Smooth muscle cell (in vitro differentiated cells): ENCODE data around the gene EPM2A. TPM values are rescaled to one million over a fixed set of nuclear protein-coding genes. Genes with fewer than 3 reads are reported as not detected.
A peak's percentile ranks its signal among the peaks of the same experiment; 100 is the strongest.

Experiments used
- DNase-seq: peaks from one replicate; lab custom pipeline; 2025; ENCODE audit not compliant: unreplicated experiment; lab: John Stamatoyannopoulos, UW
- H2AFZ ChIP-seq: fragments of 200-600 bp; sonication (generic); 2 replicates; pipeline ENCODE4 v1.6.0; 2016; ENCODE audit warnings: antibody characterized with exemption, low read depth, mild to moderate bottlenecking
- H3F3A ChIP-seq: fragments of 200-600 bp; sonication (generic); 2 replicates; pipeline ENCODE4 v1.6.0; 2017; ENCODE audit warnings: antibody characterized with exemption, low read depth
- H3K27ac ChIP-seq: fragments of 200-600 bp; sonication (generic); 2 replicates; pipeline ENCODE4 v1.5.1; 2016; ENCODE audit warnings: low read depth, mild to moderate bottlenecking
- H3K27me3 ChIP-seq: fragments of 200-600 bp; sonication (generic); 2 replicates; pipeline ENCODE4 v1.6.1; 2016; ENCODE audit warnings: low read depth, mild to moderate bottlenecking
- H3K36me3 ChIP-seq: fragments of 200-600 bp; sonication (generic); 2 replicates; pipeline ENCODE4 v1.5.1; 2016; ENCODE audit warnings: low read depth
- H3K4me1 ChIP-seq: fragments of 200-600 bp; sonication (generic); 2 replicates; pipeline ENCODE4 v1.5.1; 2016; ENCODE audit warnings: low read depth
- H3K4me2 ChIP-seq: fragments of 200-600 bp; sonication (generic); 2 replicates; pipeline ENCODE4 v1.6.0; 2016; ENCODE audit warnings: mild to moderate bottlenecking
- H3K4me3 ChIP-seq: fragments of 200-600 bp; sonication (generic); 2 replicates; pipeline ENCODE4 v1.5.1; 2016; ENCODE audit warnings: mild to moderate bottlenecking
- H3K79me2 ChIP-seq: fragments of 200-600 bp; sonication (generic); 2 replicates; pipeline ENCODE4 v1.6.0; 2016; ENCODE audit warnings: low read depth, mild to moderate bottlenecking
- H3K9ac ChIP-seq: fragments of 200-600 bp; sonication (generic); 2 replicates; pipeline ENCODE4 v1.6.0; 2016; ENCODE audit warnings: low read depth
- H3K9me3 ChIP-seq: fragments of 200-600 bp; sonication (generic); replicated peaks from 2 replicates; pipeline ENCODE4 v1.5.1; 2016; ENCODE audit warnings: low read depth
- H4K20me1 ChIP-seq: fragments of 200-600 bp; sonication (generic); 2 replicates; pipeline ENCODE4 v1.6.0; 2016; ENCODE audit warnings: low read depth
- WGBS: methylation state at CpG from one replicate; pipeline ENCODE4 v1.1.7; 2016; ENCODE audit warnings: low lambda C conversion rate; 5-methylcytosine and 5-hydroxymethylcytosine counted together
- polyA plus RNA-seq: library from polyadenylated mRNA; unstranded; fragments of >200 nt; fragmentation: Nextera tagmentation; extraction: Ambion mirVana; gene quantifications from 2 replicates; pipeline ENCODE4 v1.2.1, GENCODE V29; 2016
- total RNA-seq: library from RNA; depleted of rRNA; stranded (reverse); fragments of >200 nt; gene quantifications from 2 replicates; pipeline ENCODE4 v1.2.3, GENCODE V29; 2014
- TF ChIP-seq, protein P1 (sequence below): fragments of 200-600 bp; sonication (generic); IDR thresholded peaks from 2 replicates; pipeline ENCODE4 v1.5.1; 2017; ENCODE audit warnings: borderline replicate concordance, mild to moderate bottlenecking, antibody characterized with exemption; ENCODE audit not compliant: insufficient read depth, poor library complexity, severe bottlenecking

Gene EPM2A
- total and polyA plus RNA-seq, 2 experiments from 2014 or later, result 2.8 to 5.3 TPM

- Histone ChIP-seq H3F3A (peaks cover 14% of the 10 kb centered on the region), H3K36me3 (no peaks in the 10 kb centered on the region), H3K9ac (no peak overlapping the region), H3K9me3 (no peaks in the 10 kb centered on the region), H3K27ac (no peak overlapping the region), H3K79me2 (no peaks in the 10 kb centered on the region), H3K4me2 (no peak overlapping the region), H3K27me3 (no peaks in the 10 kb centered on the region), H2AFZ (no peak overlapping the region), H3K4me1 (peaks cover 18% of the 10 kb centered on the region), H4K20me1 (no peaks in the 10 kb centered on the region), H3K4me3 (no peak overlapping the region)
- no peak for DNase-seq
- TF ChIP-seq, protein P1, sequence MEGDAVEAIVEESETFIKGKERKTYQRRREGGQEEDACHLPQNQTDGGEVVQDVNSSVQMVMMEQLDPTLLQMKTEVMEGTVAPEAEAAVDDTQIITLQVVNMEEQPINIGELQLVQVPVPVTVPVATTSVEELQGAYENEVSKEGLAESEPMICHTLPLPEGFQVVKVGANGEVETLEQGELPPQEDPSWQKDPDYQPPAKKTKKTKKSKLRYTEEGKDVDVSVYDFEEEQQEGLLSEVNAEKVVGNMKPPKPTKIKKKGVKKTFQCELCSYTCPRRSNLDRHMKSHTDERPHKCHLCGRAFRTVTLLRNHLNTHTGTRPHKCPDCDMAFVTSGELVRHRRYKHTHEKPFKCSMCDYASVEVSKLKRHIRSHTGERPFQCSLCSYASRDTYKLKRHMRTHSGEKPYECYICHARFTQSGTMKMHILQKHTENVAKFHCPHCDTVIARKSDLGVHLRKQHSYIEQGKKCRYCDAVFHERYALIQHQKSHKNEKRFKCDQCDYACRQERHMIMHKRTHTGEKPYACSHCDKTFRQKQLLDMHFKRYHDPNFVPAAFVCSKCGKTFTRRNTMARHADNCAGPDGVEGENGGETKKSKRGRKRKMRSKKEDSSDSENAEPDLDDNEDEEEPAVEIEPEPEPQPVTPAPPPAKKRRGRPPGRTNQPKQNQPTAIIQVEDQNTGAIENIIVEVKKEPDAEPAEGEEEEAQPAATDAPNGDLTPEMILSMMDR, result no peak
Observed at GRCh38 chr6:145738265-145738664, 2.9 kb upstream of the EPM2A start.

GRCh38 chr6:145736661-145737144, 1.4 kb upstream of the EPM2A start:
- Histone ChIP-seq H3K9ac (peak overlapping the region; percentile 44), H3K79me2 (no peaks in the 10 kb centered on the region), H3K4me3 (peak overlapping the region; percentile 66), H4K20me1 (no peaks in the 10 kb centered on the region), H3K4me2 (peak overlapping the region; percentile 90), H2AFZ (peak overlapping the region; percentile 63), H3K4me1 (peaks cover 19% of the 10 kb centered on the region), H3K27ac (peak overlapping the region; percentile 89), H3K36me3 (no peaks in the 10 kb centered on the region), H3K27me3 (no peaks in the 10 kb centered on the region), H3K9me3 (no peaks in the 10 kb centered on the region), H3F3A (peaks cover 14% of the 10 kb centered on the region)
- DNase-seq, result no peak
- TF ChIP-seq, protein P1, result no peak
- WGBS, result 45% methylated on average over 7 of the region's 7 CpGs

DNA sequence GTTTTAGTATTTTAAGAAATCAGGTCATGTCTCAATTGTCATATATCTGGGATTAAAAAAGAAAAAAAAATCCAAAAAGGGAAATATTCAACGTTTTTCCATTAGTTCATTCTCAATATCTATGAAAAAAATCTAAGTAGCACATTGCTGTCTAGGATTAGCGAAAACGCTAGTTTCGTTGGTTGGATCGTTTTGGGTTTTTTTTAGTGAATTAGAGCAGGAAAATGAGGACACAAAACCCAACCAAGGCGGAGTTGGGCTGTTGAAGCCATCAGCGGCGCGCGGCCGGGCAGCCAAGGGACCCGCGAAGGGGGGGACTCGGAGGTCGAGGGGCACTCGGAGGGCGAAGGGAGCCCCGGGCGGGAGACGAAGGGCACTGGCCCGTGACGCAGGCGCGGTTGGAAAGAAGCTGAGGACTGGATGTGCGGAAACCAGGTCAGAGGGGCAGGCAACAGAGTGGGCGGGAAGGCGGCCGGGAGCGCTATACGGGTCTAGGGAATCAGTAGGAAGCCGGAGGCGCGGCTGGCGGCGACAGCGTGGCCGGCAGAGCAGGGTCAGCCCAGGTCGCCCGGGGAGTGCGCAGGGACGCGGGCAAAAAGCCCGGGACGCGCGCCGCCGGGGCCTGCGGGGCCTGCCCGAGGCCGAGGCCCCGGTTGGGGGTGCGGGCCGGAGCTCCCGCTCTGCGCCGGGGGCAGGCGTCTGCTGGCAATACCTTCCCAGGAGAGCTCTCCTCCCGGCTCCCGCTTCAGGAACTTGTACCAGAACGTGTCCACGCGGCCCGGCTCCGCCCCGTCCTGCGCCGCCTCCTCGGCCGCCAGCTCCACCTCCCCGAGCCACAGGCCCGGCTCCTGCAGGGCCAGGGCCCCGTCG, 599 bp downstream of the EPM2A start:
- Histone ChIP-seq H3K36me3 (no peaks in the 10 kb centered on the region), H3K79me2 (no peaks in the 10 kb centered on the region), H3K9ac (peak overlapping the region; percentile 73), H3K9me3 (no peaks in the 10 kb centered on the region), H3F3A (peaks cover 14% of the 10 kb centered on the region), H4K20me1 (no peaks in the 10 kb centered on the region), H3K27ac (peak overlapping the region; percentile 89), H3K27me3 (no peaks in the 10 kb centered on the region), H3K4me3 (peak overlapping the region; percentile 66), H2AFZ (peak overlapping the region; percentile 94), H3K4me2 (peak overlapping the region; percentile 90), H3K4me1 (peaks cover 19% of the 10 kb centered on the region)
- TF ChIP-seq, protein P1, result no peak
- DNase-seq, result peak; percentile 82
- WGBS, result under 1% methylated on average over 72 of the region's 74 CpGs

- Histone ChIP-seq H3K9ac (no peak overlapping the region), H3F3A (peaks cover 14% of the 10 kb centered on the region), H3K4me1 (peaks cover 19% of the 10 kb centered on the region), H3K36me3 (no peaks in the 10 kb centered on the region), H4K20me1 (no peaks in the 10 kb centered on the region), H3K4me3 (peak overlapping the region; percentile 66), H3K4me2 (peak overlapping the region; percentile 90), H2AFZ (peak overlapping the region; percentile 94), H3K27ac (peak overlapping the region; percentile 89), H3K27me3 (no peaks in the 10 kb centered on the region), H3K9me3 (no peaks in the 10 kb centered on the region), H3K79me2 (no peaks in the 10 kb centered on the region)
- TF ChIP-seq, protein P1, result no peak
- WGBS, result 18% methylated on average over 4 of the region's 4 CpGs
- DNase-seq, result no peak
Observed at GRCh38 chr6:145733810-145734209, 1.5 kb downstream of the EPM2A start.
